Activated CD8-positive, alpha-beta T cell treated with anti-CD3 and anti-CD28 coated beads for 36 hours (primary cell): ENCODE results near the gene QSOX1. TPM values are rescaled to one million over a fixed set of nuclear protein-coding genes. Genes with fewer than 3 reads are reported as not detected.

Experiments used
- ATAC-seq: fragments of 200-7000 bp; cut with Tn5 transposase; one replicate; pipeline ENCODE4 v1.10.0; 2021; ENCODE audit warnings: mild to moderate bottlenecking, moderate library complexity
- CTCF ChIA-PET: fragments of 350-600 bp; sonication (Branson Sonifier 250); formaldehyde crosslinking; loops from one replicate; lab custom pipeline; 2021; ENCODE audit warnings: antibody characterized with exemption; lab: Charles Lee
- POLR2A ChIA-PET: fragments of 350-600 bp; sonication (Branson Sonifier 250); formaldehyde crosslinking; loops from one replicate; lab custom pipeline; 2021; ENCODE audit warnings: antibody characterized with exemption; lab: Charles Lee
- DNase-seq: peaks from one replicate; pipeline ENCODE4 v3.0.0-alpha.2; 2020
- H3K27ac Mint-ChIP-seq: one replicate; pipeline ENCODE4 v1.8.0; 2021; ENCODE audit warnings: mild to moderate bottlenecking, mixed read lengths
- H3K27me3 Mint-ChIP-seq: one replicate; pipeline ENCODE4 v1.8.0; 2021; ENCODE audit warnings: mixed read lengths
- H3K36me3 Mint-ChIP-seq: one replicate; pipeline ENCODE4 v1.8.0; 2021; ENCODE audit warnings: low read depth, mixed read lengths
- H3K4me1 Mint-ChIP-seq: one replicate; pipeline ENCODE4 v1.8.0; 2021; ENCODE audit warnings: low read depth, mixed read lengths
- H3K4me3 Mint-ChIP-seq: one replicate; pipeline ENCODE4 v1.8.0; 2021; ENCODE audit warnings: mild to moderate bottlenecking, moderate library complexity, mixed read lengths
- H3K9me3 Mint-ChIP-seq: one replicate; pipeline ENCODE4 v1.8.0; 2021; ENCODE audit warnings: mixed read lengths
- intact Hi-C: fragments of 100-400 bp; cut with micrococcal nuclease; formaldehyde crosslinking; loops from one replicate; pipeline ENCODE4 v1.10.0; 2022
- total RNA-seq, 2 experiments: library from RNA; stranded (reverse); gene quantifications; one replicate each; pipeline ENCODE4 v1.2.3, GENCODE V29; 2021
- TF ChIP-seq, protein P1 (sequence below): fragments of 200-600 bp; IDR thresholded peaks from one replicate; pipeline ENCODE4 v1.8.0; 2022; ENCODE audit warnings: antibody characterized with exemption, mild to moderate bottlenecking

The QSOX1 gene
- total RNA-seq, 2 experiments from 2014 or later: 32.2 to 33.9 TPM

DNA sequence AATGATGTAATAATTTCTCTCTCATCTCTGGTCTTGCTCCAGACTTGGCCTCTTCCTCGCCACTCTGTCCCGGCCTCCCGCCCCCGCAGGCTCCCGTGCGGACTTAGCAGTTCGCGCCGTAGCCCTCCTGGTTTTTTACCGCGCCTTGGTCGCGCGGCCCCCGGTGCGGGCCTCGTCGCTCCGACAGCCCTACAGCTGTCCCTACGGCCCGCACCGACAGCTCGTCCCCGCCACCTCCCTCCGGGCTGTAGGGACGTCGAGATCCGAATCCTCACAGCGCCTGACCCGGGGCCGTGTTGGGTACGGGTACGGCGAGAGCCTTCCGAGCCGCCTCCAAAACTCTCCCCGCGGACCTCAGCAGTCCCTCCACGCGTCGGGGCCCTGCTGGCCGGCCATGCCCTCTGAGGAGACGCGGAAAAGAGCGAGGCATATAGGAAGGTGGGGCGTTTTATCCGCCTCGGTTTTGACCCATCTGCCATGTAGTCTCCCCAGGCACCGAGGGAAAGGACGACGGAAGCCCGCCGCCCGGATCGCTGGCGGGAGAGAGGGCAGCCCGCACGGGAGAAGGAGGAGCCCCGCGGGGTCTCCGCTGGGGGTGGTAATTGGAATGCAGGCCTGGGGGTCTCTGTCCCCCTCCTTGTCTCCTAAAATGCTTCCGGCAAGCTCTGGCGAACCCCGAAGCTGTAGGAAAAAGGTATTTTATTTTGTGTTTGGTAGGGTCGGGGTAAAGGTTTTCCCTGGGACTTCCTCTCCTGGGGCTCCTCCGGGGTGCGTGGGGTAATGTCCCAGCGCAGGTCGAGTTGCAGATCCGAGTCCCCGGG, 78.7 kb downstream of the QSOX1 start:
- H3K4me3 Mint-ChIP-seq: no peak overlapping the region
- ATAC-seq (no peak), DNase-seq (no peak)
- peaks cover 32% of the 10 kb centered on the region for H3K4me1 Mint-ChIP-seq
- ChIA-PET CTCF (interaction anchor here (0.8 to 0.9 kb wide), 2 partner anchors 10 to 27 kb away, joined by 3 read pairs; no protein-coding TSS in a partner anchor), POLR2A (interaction anchor here (1.0 kb wide), 1 partner anchor 269 kb away, joined by 3 read pairs; the partner anchor contains the start of gene ACBD6)
- no peaks in the 10 kb centered on the region for H3K9me3 Mint-ChIP-seq
- H3K36me3 Mint-ChIP-seq: no peaks in the 10 kb centered on the region
- TF ChIP-seq, protein P1, sequence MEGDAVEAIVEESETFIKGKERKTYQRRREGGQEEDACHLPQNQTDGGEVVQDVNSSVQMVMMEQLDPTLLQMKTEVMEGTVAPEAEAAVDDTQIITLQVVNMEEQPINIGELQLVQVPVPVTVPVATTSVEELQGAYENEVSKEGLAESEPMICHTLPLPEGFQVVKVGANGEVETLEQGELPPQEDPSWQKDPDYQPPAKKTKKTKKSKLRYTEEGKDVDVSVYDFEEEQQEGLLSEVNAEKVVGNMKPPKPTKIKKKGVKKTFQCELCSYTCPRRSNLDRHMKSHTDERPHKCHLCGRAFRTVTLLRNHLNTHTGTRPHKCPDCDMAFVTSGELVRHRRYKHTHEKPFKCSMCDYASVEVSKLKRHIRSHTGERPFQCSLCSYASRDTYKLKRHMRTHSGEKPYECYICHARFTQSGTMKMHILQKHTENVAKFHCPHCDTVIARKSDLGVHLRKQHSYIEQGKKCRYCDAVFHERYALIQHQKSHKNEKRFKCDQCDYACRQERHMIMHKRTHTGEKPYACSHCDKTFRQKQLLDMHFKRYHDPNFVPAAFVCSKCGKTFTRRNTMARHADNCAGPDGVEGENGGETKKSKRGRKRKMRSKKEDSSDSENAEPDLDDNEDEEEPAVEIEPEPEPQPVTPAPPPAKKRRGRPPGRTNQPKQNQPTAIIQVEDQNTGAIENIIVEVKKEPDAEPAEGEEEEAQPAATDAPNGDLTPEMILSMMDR: no peak
- H3K27me3 Mint-ChIP-seq: peaks cover 79% of the 10 kb centered on the region
- intact Hi-C loops: no loop called here
- H3K27ac Mint-ChIP-seq: no peak overlapping the region

DNA sequence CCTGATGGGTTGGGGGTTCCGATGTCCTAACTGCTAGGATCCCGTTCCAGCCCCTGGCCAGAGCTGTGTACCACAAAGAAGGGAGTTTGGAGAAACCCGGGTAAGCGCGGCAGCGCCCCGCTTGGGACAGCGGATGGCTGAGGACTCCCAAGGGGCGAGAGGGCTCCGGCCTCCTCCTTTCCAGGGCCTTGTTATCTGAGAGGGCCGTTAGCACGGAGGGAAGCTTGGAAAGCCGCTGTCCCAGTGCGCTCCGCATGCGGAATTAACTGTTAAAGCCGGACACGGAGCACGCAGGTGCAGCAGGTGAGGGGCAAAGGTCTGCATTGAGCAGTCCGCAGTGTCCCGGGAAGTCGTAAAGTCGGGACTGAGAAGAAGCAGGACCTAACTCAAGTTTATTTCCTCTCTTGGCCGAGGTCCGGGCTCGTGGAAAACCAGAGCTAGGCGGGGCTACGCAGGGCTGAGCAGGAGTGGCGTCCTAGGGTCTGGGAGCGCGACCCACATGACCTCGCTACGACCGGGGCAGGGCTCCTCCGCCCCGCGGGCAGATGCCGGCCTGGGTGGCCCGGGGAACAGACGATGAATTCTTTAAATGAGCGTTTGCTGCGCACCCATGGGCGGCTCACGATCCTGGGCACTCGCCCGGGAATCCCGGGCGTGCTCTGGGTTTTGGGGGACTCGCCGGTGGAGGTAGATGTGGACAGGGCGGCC, 79.9 kb downstream of the QSOX1 start:
- no peak overlapping the region for H3K27ac Mint-ChIP-seq
- TF ChIP-seq, protein P1: no peak
- ChIA-PET CTCF (interaction anchor here (0.8 to 1.4 kb wide), 2 partner anchors 11 to 17 kb away, joined by 3 read pairs; no protein-coding TSS in a partner anchor), POLR2A (interaction anchor here (0.7 to 1.0 kb wide), 2 partner anchors 149 to 268 kb away, joined by 3 read pairs; partner anchors contain the start of gene ACBD6)
- DNase-seq (no peak), ATAC-seq (no peak)
- H3K4me3 Mint-ChIP-seq: peak overlapping the region; percentile 12
- peaks cover 31% of the 10 kb centered on the region for H3K4me1 Mint-ChIP-seq
- intact Hi-C loops: no loop called here
- H3K36me3 Mint-ChIP-seq: no peaks in the 10 kb centered on the region
- no peaks in the 10 kb centered on the region for H3K9me3 Mint-ChIP-seq
- H3K27me3 Mint-ChIP-seq: peaks cover 80% of the 10 kb centered on the region

DNA sequence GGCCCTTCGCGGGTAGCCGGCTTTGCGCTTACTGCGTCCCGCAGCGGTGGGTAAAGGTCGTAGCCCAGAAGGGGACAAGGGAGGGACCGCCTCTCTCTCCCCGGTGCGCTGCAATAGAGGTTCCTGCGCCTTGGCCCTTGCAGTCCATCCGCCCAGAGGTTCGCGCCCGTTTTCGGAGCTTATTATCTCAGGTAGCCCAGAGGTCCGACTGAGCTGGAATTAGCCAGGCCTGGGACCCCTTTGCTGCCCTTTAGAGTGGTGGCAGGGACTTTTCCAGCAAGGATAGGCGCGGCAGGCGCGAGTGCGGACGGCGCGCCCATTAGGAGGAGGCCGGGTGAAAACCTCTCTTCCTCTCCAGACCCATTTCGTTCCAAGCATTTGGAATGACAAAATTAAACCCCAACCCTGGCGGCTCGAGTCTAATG, 80.4 kb downstream of the QSOX1 start:
- POLR2A ChIA-PET: no interaction called here
- H3K36me3 Mint-ChIP-seq: no peaks in the 10 kb centered on the region
- H3K4me1 Mint-ChIP-seq: peaks cover 31% of the 10 kb centered on the region
- no peak for DNase-seq
- H3K27me3 Mint-ChIP-seq: peaks cover 82% of the 10 kb centered on the region
- intact Hi-C loops: no loop called here
- ATAC-seq: no peak
- H3K4me3 Mint-ChIP-seq: no peak overlapping the region
- TF ChIP-seq, protein P1: no peak
- CTCF ChIA-PET: interaction anchor here (1.4 kb wide), 1 partner anchor 18 kb away, joined by 3 read pairs; no protein-coding TSS in a partner anchor
- H3K9me3 Mint-ChIP-seq: no peaks in the 10 kb centered on the region
- no peak overlapping the region for H3K27ac Mint-ChIP-seq

DNA sequence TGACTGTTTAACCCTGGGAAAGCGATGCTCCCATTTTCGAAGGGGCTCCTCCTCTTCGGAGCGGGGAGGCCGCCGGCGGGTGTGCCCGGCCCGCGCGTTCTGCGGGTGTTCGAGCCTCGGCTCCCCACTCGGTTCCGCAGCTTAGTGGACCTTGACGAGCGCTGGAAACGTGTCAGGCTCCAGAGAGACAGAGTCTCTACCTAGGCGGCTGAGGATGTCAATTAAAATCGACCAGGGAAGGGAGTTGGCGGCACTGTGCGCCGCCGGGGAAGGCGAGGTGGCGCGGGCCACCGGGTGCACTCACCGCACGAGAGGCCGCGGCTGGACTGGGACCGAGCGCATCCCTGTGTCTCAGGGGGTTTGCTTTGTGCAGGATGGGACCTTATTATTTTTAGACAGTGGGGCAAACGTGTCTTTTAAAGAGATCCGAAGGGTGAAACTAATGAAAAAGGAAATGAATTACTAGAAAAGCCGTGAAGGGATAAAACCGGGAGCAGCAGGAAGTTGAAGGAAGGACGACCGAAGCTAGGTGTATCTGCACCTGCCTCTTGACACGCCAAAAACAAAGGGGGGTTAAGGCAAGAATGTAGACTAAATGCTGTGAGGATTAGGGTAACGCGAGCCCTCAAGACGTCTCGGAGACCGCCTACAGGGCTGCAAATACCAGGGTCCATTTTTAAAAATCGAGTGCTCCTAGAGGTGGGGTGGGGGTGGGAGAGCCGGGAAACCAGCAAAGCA, 81.0 kb downstream of the QSOX1 start:
- Mint-ChIP-seq H3K9me3 (no peaks in the 10 kb centered on the region), H3K27me3 (peaks cover 85% of the 10 kb centered on the region), H3K4me1 (peaks cover 31% of the 10 kb centered on the region), H3K4me3 (no peak overlapping the region), H3K36me3 (no peaks in the 10 kb centered on the region), H3K27ac (no peak overlapping the region)
- POLR2A ChIA-PET: interaction anchor here (0.9 kb wide), 1 partner anchor 22 kb away, joined by 4 read pairs; no protein-coding TSS in a partner anchor
- no peak for DNase-seq
- CTCF ChIA-PET: interaction anchor here (1.2 to 1.4 kb wide), 2 partner anchors 13 to 18 kb away, joined by 3 read pairs; no protein-coding TSS in a partner anchor
- TF ChIP-seq, protein P1: no peak
- intact Hi-C loops: no loop called here
- ATAC-seq: no peak
